Measurements from ENCODE around the gene CD244.
"Not testable (repeated sequence)": the region's sequence is repeated elsewhere in the genome, so short reads cannot be mapped to it uniquely, and the experiment has no call there.

The CD244 gene

DNA sequence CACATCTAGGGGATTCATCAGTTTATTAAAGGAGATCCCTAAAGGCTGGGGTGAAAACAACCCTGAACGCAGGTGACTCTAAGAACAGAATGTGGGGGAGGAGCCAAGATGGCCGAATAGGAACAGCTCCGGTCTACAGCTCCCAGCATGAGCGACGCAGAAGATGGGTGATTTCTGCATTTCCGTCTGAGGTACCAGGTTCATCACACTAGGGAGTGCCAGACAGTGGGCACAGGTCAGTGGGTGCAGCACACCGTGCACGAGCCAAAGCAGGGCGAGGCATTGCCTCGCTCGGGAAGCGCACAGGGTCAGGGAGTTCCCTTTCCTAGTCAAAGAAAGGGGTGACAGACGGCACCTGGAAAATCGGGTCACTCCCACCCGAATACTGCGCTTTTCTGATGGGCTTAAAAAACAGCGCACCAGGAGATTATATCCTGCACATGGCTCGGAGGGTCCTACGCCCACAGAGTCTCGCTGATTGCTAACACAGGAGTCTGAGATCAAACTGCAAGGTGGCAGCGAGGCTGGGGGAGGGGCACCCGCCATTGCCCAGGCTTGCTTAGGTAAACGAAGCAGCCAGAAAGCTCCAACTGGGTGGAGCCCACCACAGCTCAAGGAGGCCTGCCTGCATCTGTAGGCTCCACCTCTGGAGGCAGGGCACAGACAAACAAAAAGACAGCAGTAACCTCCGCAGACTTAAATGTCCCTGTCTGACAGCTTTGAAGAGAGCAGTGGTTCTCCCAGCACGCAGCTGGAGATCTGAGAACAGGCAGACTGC is 79.5 kb downstream of the CD244 start:
- H3K36me3 Mint-ChIP-seq (ENCODE audit: low read depth); H3K27ac Mint-ChIP-seq; H3K4me3 Mint-ChIP-seq: not testable (repeated sequence)

GRCh38 chr1:160781914-160782689 is 80.6 kb downstream of the CD244 start:
- no peak overlapping the region for H3K4me3 Mint-ChIP-seq
- peak overlapping the region; percentile 42 for H3K27ac Mint-ChIP-seq

More for the DNA sequence above, 79.5 kb downstream of the CD244 start:
- H3K27me3 Mint-ChIP-seq; intact Hi-C loops (cut with micrococcal nuclease); H3K9me3 Mint-ChIP-seq: not testable (repeated sequence)
- H3K4me1 Mint-ChIP-seq (ENCODE audit: low read depth) = peaks cover 37% of the 10 kb centered on the region

GRCh38 chr1:160781186-160781766 is 81.4 kb downstream of the CD244 start:
- no peaks in the 10 kb centered on the region for H3K27me3 Mint-ChIP-seq
- no peak overlapping the region for H3K4me3 Mint-ChIP-seq
- H3K4me1 Mint-ChIP-seq (ENCODE audit: low read depth) = peaks cover 37% of the 10 kb centered on the region
- H3K9me3 Mint-ChIP-seq = no peaks in the 10 kb centered on the region
- intact Hi-C loops (cut with micrococcal nuclease) = no loop called here
- H3K27ac Mint-ChIP-seq = peak overlapping the region; percentile 42
- no peaks in the 10 kb centered on the region for H3K36me3 Mint-ChIP-seq (ENCODE audit: low read depth)

More at GRCh38 chr1:160781914-160782689, 80.6 kb downstream of the CD244 start:
- Mint-ChIP-seq H3K4me1 (ENCODE audit: low read depth) (peaks cover 37% of the 10 kb centered on the region), H3K27me3 (no peaks in the 10 kb centered on the region), H3K36me3 (ENCODE audit: low read depth) (no peaks in the 10 kb centered on the region), H3K9me3 (no peaks in the 10 kb centered on the region)
- intact Hi-C loops (cut with micrococcal nuclease) = no loop called here

DNA sequence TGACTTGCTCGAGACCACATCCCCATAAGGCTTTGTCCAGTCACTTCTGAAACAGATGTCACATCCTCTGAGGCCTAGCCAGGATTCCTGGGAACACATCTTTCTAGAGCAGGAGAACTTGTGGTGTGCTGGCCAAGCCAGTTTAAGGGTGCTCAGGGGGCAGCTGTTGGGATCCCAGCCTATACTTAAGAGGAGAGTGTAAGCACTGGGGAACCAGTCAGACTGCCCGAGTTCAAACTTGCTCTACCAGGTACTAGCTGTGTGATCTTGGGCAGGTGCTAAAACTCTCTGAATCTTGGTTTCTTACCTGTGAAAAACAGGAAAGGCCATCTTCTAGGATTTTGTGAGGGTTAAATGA is 82.3 kb downstream of the CD244 start:
- Mint-ChIP-seq H3K27ac (no peak overlapping the region), H3K36me3 (ENCODE audit: low read depth) (no peaks in the 10 kb centered on the region), H3K27me3 (no peaks in the 10 kb centered on the region), H3K9me3 (no peaks in the 10 kb centered on the region), H3K4me1 (ENCODE audit: low read depth) (peaks cover 40% of the 10 kb centered on the region), H3K4me3 (no peak overlapping the region)
- intact Hi-C loops (cut with micrococcal nuclease) = no loop called here
